A204.1 (cell line): ENCODE measurements around the gene TPD52L3.
A peak's percentile ranks its signal among the peaks of the same experiment; 100 is the strongest.

Source experiments
- FAIRE-seq: peaks from 2 replicates; lab custom pipeline; 2012; peaks lifted over from hg19 to GRCh38; lab: Jason Lieb, UNC

Gene TPD52L3

GRCh38 chr9:6328103-6328502, at the start of gene TPD52L3:
TPD52L3 (plus strand) TSS chr9:6328375; CDS start chr9:6328596, 221 bp downstream.
- FAIRE-seq, result no peak

- no peak for FAIRE-seq
These were observed 26.3 kb upstream of the TPD52L3 start for GRCh38 chr9:6301858-6302257.

GRCh38 chr9:6302417-6302816, 25.8 kb upstream of the TPD52L3 start:
- FAIRE-seq, result no peak

GRCh38 chr9:6304232-6304631, 23.9 kb upstream of the TPD52L3 start:
- FAIRE-seq, result no peak

- peak; percentile 97 for FAIRE-seq
These were observed 22.1 kb upstream of the TPD52L3 start for GRCh38 chr9:6305954-6306563.

- FAIRE-seq, result no peak
These were observed 20.6 kb upstream of the TPD52L3 start for GRCh38 chr9:6307551-6308096.

GRCh38 chr9:6330958-6331634, 2.9 kb downstream of the TPD52L3 start:
- FAIRE-seq, result no peak

GRCh38 chr9:6334305-6334704, 6.1 kb downstream of the TPD52L3 start:
- no peak for FAIRE-seq

GRCh38 chr9:6348766-6349165, 20.6 kb downstream of the TPD52L3 start:
- FAIRE-seq, result no peak

GRCh38 chr9:6351737-6352136, 23.6 kb downstream of the TPD52L3 start:
- no peak for FAIRE-seq

- peak; percentile 92 for FAIRE-seq
These were observed 26.0 kb downstream of the TPD52L3 start for GRCh38 chr9:6354072-6354686.

GRCh38 chr9:6355728-6356127, 27.6 kb downstream of the TPD52L3 start:
- no peak for FAIRE-seq

- FAIRE-seq, result no peak
These were observed 28.3 kb downstream of the TPD52L3 start for GRCh38 chr9:6356441-6356840.

- FAIRE-seq, result no peak
These were observed 28.7 kb downstream of the TPD52L3 start for GRCh38 chr9:6356904-6357303.

GRCh38 chr9:6367128-6367890, 39.1 kb downstream of the TPD52L3 start:
- FAIRE-seq, result no peak

GRCh38 chr9:6368831-6369230, 40.7 kb downstream of the TPD52L3 start:
- FAIRE-seq, result no peak
